SK-N-SH treated with all-trans-retinoic acid at 6 μM for 48 hours (cell line): ENCODE results near the gene OLR1.
A peak's percentile ranks its signal among the peaks of the same experiment; 100 is the strongest.

Source experiments
- ATAC-seq: fragments of 200-7000 bp; cut with Tn5 transposase; 3 replicates; pipeline ENCODE4 v1.9.1; 2020; ENCODE audit warnings: mild to moderate bottlenecking, moderate library complexity
- ARNTL ChIP-seq: fragments of 450-650 bp; formaldehyde crosslinking; IDR thresholded peaks from 2 replicates; pipeline ENCODE4 v1.5.0; 2020; ENCODE audit warnings: low read depth, mild to moderate bottlenecking, moderate library complexity, borderline replicate concordance
- BACH2 ChIP-seq: fragments of 250-450 bp; sonication (Bioruptor Pico); IDR thresholded peaks from 2 replicates; pipeline ENCODE4 v1.9.0; 2021; ENCODE audit warnings: mild to moderate bottlenecking, borderline replicate concordance
- CSDC2 ChIP-seq: fragments of 250-450 bp; sonication (Bioruptor Pico); IDR thresholded peaks from 2 replicates; pipeline ENCODE4 v1.5.0; 2020; ENCODE audit warnings: mild to moderate bottlenecking, moderate library complexity
- ESRRG ChIP-seq: fragments of 250-450 bp; sonication (Bioruptor Pico); IDR thresholded peaks from 2 replicates; pipeline ENCODE4 v1.6.1; 2021; ENCODE audit warnings: mild to moderate bottlenecking
- GLIS3 ChIP-seq: fragments of 250-450 bp; sonication (Bioruptor Pico); IDR thresholded peaks from 2 replicates; pipeline ENCODE4 v1.5.0; 2020; ENCODE audit warnings: mild to moderate bottlenecking, moderate library complexity
- ISL1 ChIP-seq: fragments of 250-450 bp; sonication (Bioruptor Pico); IDR thresholded peaks from 2 replicates; pipeline ENCODE4 v2.1.2; 2022; ENCODE audit warnings: mild to moderate bottlenecking, moderate library complexity
- OSR1 ChIP-seq: fragments of 250-450 bp; sonication (Bioruptor Pico); IDR thresholded peaks from 2 replicates; pipeline ENCODE4 v1.8.0; 2022; ENCODE audit warnings: moderate library complexity, mild to moderate bottlenecking, inconsistent platforms
- RARB ChIP-seq: fragments of 250-450 bp; sonication (Bioruptor Pico); IDR thresholded peaks from 2 replicates; pipeline ENCODE4 v1.8.0; 2021; ENCODE audit warnings: mild to moderate bottlenecking, moderate library complexity
- SNAI2 ChIP-seq: fragments of 250-450 bp; sonication (Bioruptor Pico); IDR thresholded peaks from 2 replicates; pipeline ENCODE4 v1.5.0; 2020; ENCODE audit warnings: mild to moderate bottlenecking, moderate library complexity
- TCF4 ChIP-seq: fragments of 250-450 bp; sonication (Bioruptor Pico); IDR thresholded peaks from 2 replicates; pipeline ENCODE4 v1.8.0; 2021; ENCODE audit warnings: mild to moderate bottlenecking, moderate library complexity, borderline replicate concordance
- ZC3H10 ChIP-seq: fragments of 250-450 bp; sonication (Bioruptor Pico); IDR thresholded peaks from 2 replicates; pipeline ENCODE4 v1.5.1; 2021; ENCODE audit warnings: mild to moderate bottlenecking, moderate library complexity
- ZFP3 ChIP-seq: fragments of 250-450 bp; sonication (Bioruptor Pico); IDR thresholded peaks from 2 replicates; pipeline ENCODE4 v1.5.0; 2020; ENCODE audit warnings: mild to moderate bottlenecking, moderate library complexity
- ZFP30 ChIP-seq: fragments of 450-650 bp; formaldehyde crosslinking; IDR thresholded peaks from 2 replicates; pipeline ENCODE4 v1.5.0; 2022; ENCODE audit warnings: mild to moderate bottlenecking, moderate library complexity
- ZNF565 ChIP-seq: fragments of 450-650 bp; formaldehyde crosslinking; conservative IDR thresholded peaks from 2 replicates; pipeline ENCODE4 v1.5.0; 2020; ENCODE audit warnings: low read depth, mild to moderate bottlenecking, moderate library complexity
- ZNF70 ChIP-seq: fragments of 450-650 bp; formaldehyde crosslinking; IDR thresholded peaks from 2 replicates; pipeline ENCODE4 v1.5.0; 2020; ENCODE audit warnings: mild to moderate bottlenecking, moderate library complexity
- ZNF8 ChIP-seq: fragments of 450-650 bp; formaldehyde crosslinking; IDR thresholded peaks from 2 replicates; pipeline ENCODE4 v1.5.0; 2020; ENCODE audit warnings: mild to moderate bottlenecking, moderate library complexity
- TF ChIP-seq, protein P1 (sequence below): fragments of 250-450 bp; sonication (Bioruptor Pico); IDR thresholded peaks from 2 replicates; pipeline ENCODE4 v1.8.0; 2021; ENCODE audit warnings: low read depth, mild to moderate bottlenecking, moderate library complexity, borderline replicate concordance
- TF ChIP-seq, protein P2 (sequence below): fragments of 250-450 bp; sonication (Bioruptor Pico); IDR thresholded peaks from 2 replicates; pipeline ENCODE4 v1.5.1; 2020; ENCODE audit warnings: low read depth, mild to moderate bottlenecking, moderate library complexity
- TF ChIP-seq, protein P3 (sequence below): fragments of 250-450 bp; sonication (Bioruptor Pico); IDR thresholded peaks from 2 replicates; pipeline ENCODE4 v1.5.1; 2021; ENCODE audit warnings: mild to moderate bottlenecking, moderate library complexity
- TF ChIP-seq, protein P4 (sequence below): fragments of 250-450 bp; sonication (Bioruptor Pico); IDR thresholded peaks from 2 replicates; pipeline ENCODE4 v1.5.0; 2020; ENCODE audit warnings: mild to moderate bottlenecking, moderate library complexity
- TF ChIP-seq, protein P5 (sequence below): fragments of 250-450 bp; sonication (Bioruptor Pico); IDR thresholded peaks from 2 replicates; pipeline ENCODE4 v1.8.0; 2020; ENCODE audit warnings: mild to moderate bottlenecking, moderate library complexity, borderline replicate concordance

The OLR1 gene

DNA sequence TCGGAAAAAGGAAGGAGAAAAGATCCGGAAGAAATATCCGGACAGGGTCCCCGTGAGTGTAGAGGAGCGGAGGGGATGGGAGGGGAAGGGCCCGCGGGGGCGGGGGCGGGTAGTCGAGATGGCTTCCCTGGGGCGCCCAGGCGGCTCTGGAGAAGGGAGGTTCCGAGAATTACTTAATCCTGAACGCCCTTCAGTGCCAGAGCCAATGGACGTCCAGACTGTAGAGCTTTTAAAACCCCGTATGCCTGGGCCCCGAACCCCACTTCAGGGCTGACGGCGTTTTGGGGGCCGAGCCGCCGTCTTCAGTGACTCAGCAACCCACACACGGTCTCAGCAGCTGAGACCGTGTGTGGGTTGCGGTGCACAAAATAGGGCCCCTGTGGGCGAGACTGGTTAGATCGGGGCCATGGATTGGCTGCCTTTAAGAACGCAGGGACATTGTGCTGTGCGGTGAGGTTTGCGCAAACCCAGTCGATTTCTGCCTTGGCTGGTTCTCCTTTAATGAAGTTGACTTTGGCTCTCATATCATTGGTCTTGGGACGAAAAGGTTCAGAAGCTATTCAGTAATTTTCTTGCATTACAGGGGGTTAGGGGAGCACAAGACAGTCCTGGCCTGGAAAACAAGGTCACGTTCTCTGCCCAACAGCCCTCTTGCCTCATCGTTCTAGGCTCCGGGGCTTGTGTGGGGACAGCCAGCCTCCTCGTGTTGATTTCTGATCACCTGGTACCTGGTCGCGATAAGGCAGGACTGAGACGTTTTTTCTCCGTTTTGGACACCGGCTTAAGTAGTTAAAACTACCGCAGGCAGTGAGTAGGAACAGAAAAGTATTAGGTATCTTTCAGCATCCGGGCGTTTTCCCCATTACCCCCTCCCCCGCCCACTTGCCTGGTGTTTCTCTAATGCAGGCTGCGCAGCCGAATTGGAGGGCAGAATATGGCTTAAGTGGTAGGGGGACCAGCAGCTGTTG, 41.5 kb upstream of the OLR1 start (continued):
- no peak for TF ChIP-seq ZNF8 (CRISPR knock-in tag)
- TF ChIP-seq BACH2: no peak
- no peak for TF ChIP-seq RARB (CRISPR knock-in tag)
- TF ChIP-seq ESRRG (CRISPR knock-in tag): no peak
- no peak for TF ChIP-seq ZFP30 (CRISPR knock-in tag)

DNA sequence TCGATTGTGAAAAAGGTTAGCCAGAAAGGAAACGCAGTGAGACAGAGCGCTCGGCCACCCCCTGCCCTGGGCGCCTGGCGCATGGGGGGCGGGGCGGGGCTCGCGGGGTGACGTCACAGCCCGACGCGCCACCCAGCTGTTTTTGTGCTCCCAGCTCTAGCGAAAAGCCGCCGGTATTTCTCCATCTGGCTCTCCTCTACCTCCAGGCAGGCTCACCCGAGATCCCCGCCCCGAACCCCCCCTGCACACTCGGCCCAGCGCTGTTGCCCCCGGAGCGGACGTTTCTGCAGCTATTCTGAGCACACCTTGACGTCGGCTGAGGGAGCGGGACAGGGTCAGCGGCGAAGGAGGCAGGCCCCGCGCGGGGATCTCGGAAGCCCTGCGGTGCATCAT, 40.8 kb upstream of the OLR1 start, which contains the start of gene GABARAPL1:
GABARAPL1 (plus strand) TSS at position 139 of the 393 bp plus-strand sequence; CDS start at position 392, 253 bp downstream.
- TF ChIP-seq, protein P1, sequence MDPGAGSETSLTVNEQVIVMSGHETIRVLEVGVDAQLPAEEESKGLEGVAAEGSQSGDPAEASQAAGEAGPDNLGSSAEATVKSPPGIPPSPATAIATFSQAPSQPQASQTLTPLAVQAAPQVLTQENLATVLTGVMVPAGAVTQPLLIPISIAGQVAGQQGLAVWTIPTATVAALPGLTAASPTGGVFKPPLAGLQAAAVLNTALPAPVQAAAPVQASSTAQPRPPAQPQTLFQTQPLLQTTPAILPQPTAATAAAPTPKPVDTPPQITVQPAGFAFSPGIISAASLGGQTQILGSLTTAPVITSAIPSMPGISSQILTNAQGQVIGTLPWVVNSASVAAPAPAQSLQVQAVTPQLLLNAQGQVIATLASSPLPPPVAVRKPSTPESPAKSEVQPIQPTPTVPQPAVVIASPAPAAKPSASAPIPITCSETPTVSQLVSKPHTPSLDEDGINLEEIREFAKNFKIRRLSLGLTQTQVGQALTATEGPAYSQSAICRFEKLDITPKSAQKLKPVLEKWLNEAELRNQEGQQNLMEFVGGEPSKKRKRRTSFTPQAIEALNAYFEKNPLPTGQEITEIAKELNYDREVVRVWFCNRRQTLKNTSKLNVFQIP: no peak
- TF ChIP-seq TCF4 (CRISPR knock-in tag): no peak
- peak; percentile 76 for ATAC-seq

DNA sequence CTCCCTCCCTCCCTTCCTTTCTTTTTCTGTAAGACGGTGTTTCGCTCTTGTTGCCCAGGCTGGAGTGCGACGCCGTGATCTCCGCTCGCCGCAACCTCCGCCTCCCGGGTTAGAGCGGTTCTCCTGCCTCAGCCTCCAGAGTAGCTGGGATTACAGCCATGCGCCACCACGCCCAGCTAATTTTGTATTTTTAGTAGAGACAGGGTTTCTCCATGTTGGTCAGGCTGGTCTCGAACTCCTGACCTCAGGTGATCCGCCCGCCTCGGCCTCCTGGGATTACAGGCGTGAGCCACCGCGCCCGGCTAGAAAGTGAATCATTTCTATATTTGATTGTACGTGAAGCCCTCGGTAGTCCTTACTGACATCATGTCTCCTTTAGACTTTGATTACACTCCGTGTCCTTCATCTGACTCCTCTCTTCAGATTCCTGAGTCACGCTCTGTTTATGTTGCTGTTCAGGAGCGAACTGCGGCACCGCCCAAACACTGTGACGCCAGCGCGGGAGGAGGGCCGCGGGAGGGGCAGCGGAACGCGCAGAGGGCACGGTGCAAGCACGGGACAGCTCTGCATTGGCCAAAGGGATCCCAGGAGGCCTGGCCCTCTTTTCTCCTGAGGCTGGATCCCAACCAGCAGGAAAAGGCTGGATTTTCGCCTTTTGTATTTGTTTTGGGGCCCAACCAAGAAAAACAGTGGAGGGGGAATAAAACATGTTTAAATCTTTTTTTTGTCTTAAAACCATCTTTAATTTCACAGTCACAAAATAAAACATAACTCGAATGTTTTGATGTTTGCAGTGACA, 40.2 kb upstream of the OLR1 start:
- peak; percentile 96 for ATAC-seq
- no peak for TF ChIP-seq SNAI2 (CRISPR knock-in tag)
- no peak for TF ChIP-seq ZC3H10
- no peak for TF ChIP-seq RARB (CRISPR knock-in tag)
- 0 out of 2 replicates have a peak, but pooled peaks have one; percentile 35 for TF ChIP-seq ZFP3 (CRISPR knock-in tag)
- TF ChIP-seq ZNF565: no peak
- TF ChIP-seq, all 23 proteins: peak for 1

DNA sequence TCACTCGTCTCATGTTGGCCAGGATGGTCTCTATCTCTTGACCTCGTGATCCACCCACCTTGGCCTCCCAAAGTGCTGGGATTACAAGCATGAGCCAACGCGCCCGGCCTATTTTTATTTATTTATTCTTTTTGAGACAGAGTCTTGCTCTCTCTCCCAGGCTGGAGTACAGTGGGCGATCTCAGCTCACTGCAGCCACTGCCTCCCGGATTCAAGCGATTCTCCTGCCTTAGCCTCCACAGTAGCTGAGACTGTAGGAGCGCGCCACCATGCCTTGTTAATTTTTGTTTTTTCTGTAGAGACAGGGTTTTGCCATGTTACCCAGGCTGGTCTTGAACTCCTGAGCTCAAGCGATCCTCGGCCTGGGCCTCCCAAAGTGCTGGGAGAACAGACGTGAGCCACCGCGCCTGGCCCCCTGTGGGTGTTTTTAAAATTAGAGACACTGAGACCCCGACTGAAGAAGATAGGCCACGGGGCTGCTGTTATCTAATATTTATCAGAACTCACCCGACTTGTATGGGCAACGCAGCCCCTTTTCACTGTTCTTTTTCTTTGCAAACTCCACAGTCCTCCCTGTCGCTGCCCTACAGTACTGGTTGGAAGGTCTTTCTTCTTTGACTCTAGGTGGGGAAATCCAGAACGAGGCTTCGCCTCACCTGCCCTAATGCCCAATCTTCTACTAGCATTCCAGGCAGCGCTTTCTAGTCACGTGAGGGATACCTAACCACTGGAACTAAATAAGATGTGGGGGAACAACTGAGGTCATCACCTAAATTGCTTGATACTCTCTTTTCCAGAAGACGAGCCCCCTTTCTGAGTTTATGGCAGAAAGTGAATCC, 39.4 kb upstream of the OLR1 start:
- TF ChIP-seq, protein P2, sequence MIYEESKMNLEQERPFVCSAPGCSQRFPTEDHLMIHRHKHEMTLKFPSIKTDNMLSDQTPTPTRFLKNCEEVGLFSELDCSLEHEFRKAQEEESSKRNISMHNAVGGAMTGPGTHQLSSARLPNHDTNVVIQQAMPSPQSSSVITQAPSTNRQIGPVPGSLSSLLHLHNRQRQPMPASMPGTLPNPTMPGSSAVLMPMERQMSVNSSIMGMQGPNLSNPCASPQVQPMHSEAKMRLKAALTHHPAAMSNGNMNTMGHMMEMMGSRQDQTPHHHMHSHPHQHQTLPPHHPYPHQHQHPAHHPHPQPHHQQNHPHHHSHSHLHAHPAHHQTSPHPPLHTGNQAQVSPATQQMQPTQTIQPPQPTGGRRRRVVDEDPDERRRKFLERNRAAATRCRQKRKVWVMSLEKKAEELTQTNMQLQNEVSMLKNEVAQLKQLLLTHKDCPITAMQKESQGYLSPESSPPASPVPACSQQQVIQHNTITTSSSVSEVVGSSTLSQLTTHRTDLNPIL (CRISPR knock-in tag): no peak
- no peak for TF ChIP-seq ZNF8 (CRISPR knock-in tag)
- no peak for TF ChIP-seq CSDC2 (CRISPR knock-in tag)
- TF ChIP-seq ISL1 (CRISPR knock-in tag): no peak
- no peak for TF ChIP-seq ZNF565
- TF ChIP-seq, protein P3, sequence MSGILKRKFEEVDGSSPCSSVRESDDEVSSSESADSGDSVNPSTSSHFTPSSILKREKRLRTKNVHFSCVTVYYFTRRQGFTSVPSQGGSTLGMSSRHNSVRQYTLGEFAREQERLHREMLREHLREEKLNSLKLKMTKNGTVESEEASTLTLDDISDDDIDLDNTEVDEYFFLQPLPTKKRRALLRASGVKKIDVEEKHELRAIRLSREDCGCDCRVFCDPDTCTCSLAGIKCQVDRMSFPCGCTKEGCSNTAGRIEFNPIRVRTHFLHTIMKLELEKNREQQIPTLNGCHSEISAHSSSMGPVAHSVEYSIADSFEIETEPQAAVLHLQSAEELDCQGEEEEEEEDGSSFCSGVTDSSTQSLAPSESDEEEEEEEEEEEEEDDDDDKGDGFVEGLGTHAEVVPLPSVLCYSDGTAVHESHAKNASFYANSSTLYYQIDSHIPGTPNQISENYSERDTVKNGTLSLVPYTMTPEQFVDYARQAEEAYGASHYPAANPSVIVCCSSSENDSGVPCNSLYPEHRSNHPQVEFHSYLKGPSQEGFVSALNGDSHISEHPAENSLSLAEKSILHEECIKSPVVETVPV (CRISPR knock-in tag): no peak
- TF ChIP-seq, protein P4, sequence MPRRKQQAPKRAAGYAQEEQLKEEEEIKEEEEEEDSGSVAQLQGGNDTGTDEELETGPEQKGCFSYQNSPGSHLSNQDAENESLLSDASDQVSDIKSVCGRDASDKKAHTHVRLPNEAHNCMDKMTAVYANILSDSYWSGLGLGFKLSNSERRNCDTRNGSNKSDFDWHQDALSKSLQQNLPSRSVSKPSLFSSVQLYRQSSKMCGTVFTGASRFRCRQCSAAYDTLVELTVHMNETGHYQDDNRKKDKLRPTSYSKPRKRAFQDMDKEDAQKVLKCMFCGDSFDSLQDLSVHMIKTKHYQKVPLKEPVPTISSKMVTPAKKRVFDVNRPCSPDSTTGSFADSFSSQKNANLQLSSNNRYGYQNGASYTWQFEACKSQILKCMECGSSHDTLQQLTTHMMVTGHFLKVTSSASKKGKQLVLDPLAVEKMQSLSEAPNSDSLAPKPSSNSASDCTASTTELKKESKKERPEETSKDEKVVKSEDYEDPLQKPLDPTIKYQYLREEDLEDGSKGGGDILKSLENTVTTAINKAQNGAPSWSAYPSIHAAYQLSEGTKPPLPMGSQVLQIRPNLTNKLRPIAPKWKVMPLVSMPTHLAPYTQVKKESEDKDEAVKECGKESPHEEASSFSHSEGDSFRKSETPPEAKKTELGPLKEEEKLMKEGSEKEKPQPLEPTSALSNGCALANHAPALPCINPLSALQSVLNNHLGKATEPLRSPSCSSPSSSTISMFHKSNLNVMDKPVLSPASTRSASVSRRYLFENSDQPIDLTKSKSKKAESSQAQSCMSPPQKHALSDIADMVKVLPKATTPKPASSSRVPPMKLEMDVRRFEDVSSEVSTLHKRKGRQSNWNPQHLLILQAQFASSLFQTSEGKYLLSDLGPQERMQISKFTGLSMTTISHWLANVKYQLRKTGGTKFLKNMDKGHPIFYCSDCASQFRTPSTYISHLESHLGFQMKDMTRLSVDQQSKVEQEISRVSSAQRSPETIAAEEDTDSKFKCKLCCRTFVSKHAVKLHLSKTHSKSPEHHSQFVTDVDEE (CRISPR knock-in tag): no peak
- no peak for TF ChIP-seq ESRRG (CRISPR knock-in tag)
- TF ChIP-seq ZFP30 (CRISPR knock-in tag): no peak
- no peak for TF ChIP-seq ZNF70 (CRISPR knock-in tag)
- TF ChIP-seq RARB (CRISPR knock-in tag): no peak
- TF ChIP-seq, protein P5, sequence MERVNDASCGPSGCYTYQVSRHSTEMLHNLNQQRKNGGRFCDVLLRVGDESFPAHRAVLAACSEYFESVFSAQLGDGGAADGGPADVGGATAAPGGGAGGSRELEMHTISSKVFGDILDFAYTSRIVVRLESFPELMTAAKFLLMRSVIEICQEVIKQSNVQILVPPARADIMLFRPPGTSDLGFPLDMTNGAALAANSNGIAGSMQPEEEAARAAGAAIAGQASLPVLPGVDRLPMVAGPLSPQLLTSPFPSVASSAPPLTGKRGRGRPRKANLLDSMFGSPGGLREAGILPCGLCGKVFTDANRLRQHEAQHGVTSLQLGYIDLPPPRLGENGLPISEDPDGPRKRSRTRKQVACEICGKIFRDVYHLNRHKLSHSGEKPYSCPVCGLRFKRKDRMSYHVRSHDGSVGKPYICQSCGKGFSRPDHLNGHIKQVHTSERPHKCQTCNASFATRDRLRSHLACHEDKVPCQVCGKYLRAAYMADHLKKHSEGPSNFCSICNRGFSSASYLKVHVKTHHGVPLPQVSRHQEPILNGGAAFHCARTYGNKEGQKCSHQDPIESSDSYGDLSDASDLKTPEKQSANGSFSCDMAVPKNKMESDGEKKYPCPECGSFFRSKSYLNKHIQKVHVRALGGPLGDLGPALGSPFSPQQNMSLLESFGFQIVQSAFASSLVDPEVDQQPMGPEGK: no peak
- TF ChIP-seq SNAI2 (CRISPR knock-in tag): no peak
- no peak for TF ChIP-seq ZC3H10
- no peak for TF ChIP-seq ZFP3 (CRISPR knock-in tag)
- no peak for TF ChIP-seq TCF4 (CRISPR knock-in tag)
- no peak for TF ChIP-seq OSR1 (CRISPR knock-in tag)
- no peak for TF ChIP-seq ARNTL (CRISPR knock-in tag)
- TF ChIP-seq GLIS3 (CRISPR knock-in tag): no peak
- ATAC-seq: no peak
